HG03066 (cell line): ENCODE results near the gene VRK1.

ENCODE experiments used
- ATAC-seq: cut with Tn5 transposase; IDR thresholded peaks from one replicate; pipeline ENCODE4 v1.9.1; 2021; ENCODE audit warnings: low read depth; ENCODE audit not compliant: unreplicated experiment

VRK1 gene

GRCh38 chr14:96915478-96915877, 118.3 kb downstream of the VRK1 start:
- no peak for ATAC-seq

GRCh38 chr14:96916751-96917150, 119.6 kb downstream of the VRK1 start:
- no peak for ATAC-seq

- ATAC-seq: no peak
Observed at GRCh38 chr14:96917442-96917963, 120.3 kb downstream of the VRK1 start.

DNA sequence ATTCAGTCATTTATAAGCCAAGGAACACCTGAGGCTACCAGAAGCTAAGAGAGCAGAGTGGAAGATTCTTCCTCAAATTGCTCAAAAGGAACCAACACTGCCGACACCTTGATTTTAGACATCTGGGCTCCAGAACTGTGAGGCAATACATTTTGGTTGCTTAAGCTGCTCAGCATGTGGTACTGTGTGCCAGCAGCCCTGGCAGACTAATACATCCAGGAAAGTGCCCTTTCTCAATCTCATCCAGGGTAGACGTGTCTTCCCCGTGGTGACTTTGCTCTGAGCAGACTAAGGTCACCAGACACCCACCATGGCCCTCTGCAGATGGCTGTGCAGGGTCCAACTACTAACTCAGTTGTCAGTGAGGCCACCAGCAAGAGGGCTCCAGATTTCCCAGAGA, 122.8 kb downstream of the VRK1 start:
- ATAC-seq: no peak

- ATAC-seq: no peak
Observed at GRCh38 chr14:96920820-96921219, 123.6 kb downstream of the VRK1 start.

- ATAC-seq: no peak
Observed at GRCh38 chr14:96922986-96923385, 125.8 kb downstream of the VRK1 start.

- ATAC-seq: no peak
Observed at GRCh38 chr14:96925422-96925821, 128.2 kb downstream of the VRK1 start.

DNA sequence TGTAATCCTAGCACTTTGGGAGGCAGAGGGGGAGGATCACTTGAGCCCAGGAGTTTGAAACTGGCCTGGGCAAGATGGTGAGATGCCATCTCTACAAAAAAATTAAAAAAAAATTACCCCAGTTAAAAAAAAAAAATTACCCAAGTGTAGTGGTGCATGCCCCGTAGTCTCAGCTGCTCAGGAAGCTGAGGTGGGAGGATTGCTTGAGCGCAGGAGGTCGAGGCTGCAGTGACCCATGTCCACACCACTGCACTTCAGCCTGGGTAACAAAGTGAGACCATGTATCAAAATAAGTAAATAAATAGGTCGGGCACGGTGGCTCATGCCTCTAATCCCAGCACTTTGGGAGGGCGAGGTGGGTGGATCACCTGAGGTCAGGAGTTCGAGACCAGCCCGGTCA, 128.8 kb downstream of the VRK1 start:
- no peak for ATAC-seq

- ATAC-seq: no peak
Observed at GRCh38 chr14:96928779-96929380, 131.7 kb downstream of the VRK1 start.

GRCh38 chr14:96929950-96930349, 132.8 kb downstream of the VRK1 start:
- ATAC-seq: no peak

GRCh38 chr14:96930526-96930925, 133.3 kb downstream of the VRK1 start:
- no peak for ATAC-seq
